ENCODE measurements around the gene UTRN. TPM values are rescaled to one million over a fixed set of nuclear protein-coding genes. Genes with fewer than 3 reads are reported as not detected.

Gene UTRN
- 16.1 and 17.5 TPM in 2 replicates for total RNA-seq (2014; rRNA removed; shearing (Covaris generic))
- 18.1 and 24.8 TPM in 2 replicates for total RNA-seq (2022)
- percentile 50 among the genes with signal in this experiment for Bru-seq, nascent RNA
- percentile 47 among the genes with signal in this experiment for BruChase-seq, experiment 1, labeled RNA remaining after a 6-hour chase
- BruChase-seq, experiment 2, labeled RNA remaining after a 2-hour chase, result percentile 45 among the genes with signal in this experiment
- long read RNA-seq, partial matches to known transcripts, result 2 of 2 reads
- long read RNA-seq, other reads (novel, unspliced or antisense), result 0 of 2 reads

GRCh38 chr6:144284783-144285547 is at the start of gene UTRN:
UTRN (plus strand) TSS chr6:144285335; CDS start chr6:144291829, 6,494 bp downstream.
- H3K79me2 ChIP-seq (ENCODE audit: insufficient read depth, low read depth, low read length), result no peaks in the 10 kb centered on the region
- H3K27ac ChIP-seq (ENCODE audit: low read depth, low read length, poor library complexity, severe bottlenecking), result no peak within 1 kb of the TSS
- intact Hi-C loops (cut with micrococcal nuclease; ENCODE audit: unreplicated experiment), result no loop called here
- H3K9me3 ChIP-seq (ENCODE audit: low read length), result no peaks in the 10 kb centered on the region
- no peaks in the 10 kb centered on the region for H4K20me1 ChIP-seq (ENCODE audit: insufficient read depth, low read length)
- no peak within 1 kb of the TSS for H3K4me2 ChIP-seq (ENCODE audit: low read length)
- TF ChIP-seq EZH2phosphoT487 (IDR thresholded peaks at IDR 0.05; ENCODE audit: borderline replicate concordance, low read depth, low read length), result no peak
- TF ChIP-seq CTCF (conservative IDR thresholded peaks at IDR 0.05; ENCODE audit: low read length), result no peak
- H3K4me3 ChIP-seq (ENCODE audit: low read depth, low read length, poor library complexity, severe bottlenecking), result no peak within 1 kb of the TSS
- no peak for DNase-seq (ENCODE audit: low spot score)
- no peaks in the 10 kb centered on the region for H3K36me3 ChIP-seq (ENCODE audit: insufficient read depth, low read length)
- no peaks in the 10 kb centered on the region for H3K9me2 ChIP-seq (ENCODE audit: insufficient read depth, low read length)
- no peak within 1 kb of the TSS for H2AFZ ChIP-seq (ENCODE audit: low read length)
- BruUV-seq (replicated peaks), result no TSS peak
- ChIA-PET CTCF (ENCODE audit: unreplicated experiment) (no interaction called here), POLR2A (no interaction called here)
- H3K4me1 ChIP-seq (ENCODE audit: insufficient read depth, low read length, poor library complexity, severe bottlenecking), result no peaks in the 10 kb centered on the region

GRCh38 chr6:144244688-144245087 is 40.4 kb upstream of the UTRN start:
- DNase-seq (ENCODE audit: low spot score), result peak; percentile 11
- Histone ChIP-seq H3K9me2 (ENCODE audit: insufficient read depth, low read length) (no peaks in the 10 kb centered on the region), H3K9me3 (ENCODE audit: low read length) (no peaks in the 10 kb centered on the region), H3K27ac (ENCODE audit: low read depth, low read length, poor library complexity, severe bottlenecking) (no peak overlapping the region), H3K36me3 (ENCODE audit: insufficient read depth, low read length) (no peaks in the 10 kb centered on the region), H3K4me2 (ENCODE audit: low read length) (no peak overlapping the region), H3K79me2 (ENCODE audit: insufficient read depth, low read depth, low read length) (no peaks in the 10 kb centered on the region), H3K4me3 (ENCODE audit: low read depth, low read length, poor library complexity, severe bottlenecking) (no peak overlapping the region), H4K20me1 (ENCODE audit: insufficient read depth, low read length) (no peaks in the 10 kb centered on the region), H2AFZ (ENCODE audit: low read length) (no peak overlapping the region), H3K4me1 (ENCODE audit: insufficient read depth, low read length, poor library complexity, severe bottlenecking) (no peaks in the 10 kb centered on the region)
- ChIA-PET POLR2A (no interaction called here), CTCF (ENCODE audit: unreplicated experiment) (interaction anchor here (0.8 kb wide), 1 partner anchor 12 kb away, joined by 3 read pairs; no protein-coding TSS in a partner anchor)
- intact Hi-C loops (cut with micrococcal nuclease; ENCODE audit: unreplicated experiment), result no loop called here
- BruUV-seq (replicated peaks), result no TSS peak
- TF ChIP-seq CTCF (conservative IDR thresholded peaks at IDR 0.05; ENCODE audit: low read length) (0 out of 2 replicates have a peak, but pooled peaks have one; percentile 14), EZH2phosphoT487 (IDR thresholded peaks at IDR 0.05; ENCODE audit: borderline replicate concordance, low read depth, low read length) (no peak)

GRCh38 chr6:144246988-144247387 is 38.1 kb upstream of the UTRN start:
- CTCF ChIA-PET (ENCODE audit: unreplicated experiment), result no interaction called here
- no TSS peak for BruUV-seq (replicated peaks)

More at GRCh38 chr6:144246988-144247387, 38.1 kb upstream of the UTRN start:
- no peak for TF ChIP-seq EZH2phosphoT487 (IDR thresholded peaks at IDR 0.05; ENCODE audit: borderline replicate concordance, low read depth, low read length)
- TF ChIP-seq CTCF (conservative IDR thresholded peaks at IDR 0.05; ENCODE audit: low read length), result no peak
- DNase-seq (ENCODE audit: low spot score), result no peak
- Histone ChIP-seq H3K9me2 (ENCODE audit: insufficient read depth, low read length) (no peaks in the 10 kb centered on the region), H3K4me2 (ENCODE audit: low read length) (no peak overlapping the region), H3K4me3 (ENCODE audit: low read depth, low read length, poor library complexity, severe bottlenecking) (no peak overlapping the region), H3K27ac (ENCODE audit: low read depth, low read length, poor library complexity, severe bottlenecking) (no peak overlapping the region), H4K20me1 (ENCODE audit: insufficient read depth, low read length) (no peaks in the 10 kb centered on the region), H2AFZ (ENCODE audit: low read length) (no peak overlapping the region), H3K4me1 (ENCODE audit: insufficient read depth, low read length, poor library complexity, severe bottlenecking) (no peaks in the 10 kb centered on the region), H3K79me2 (ENCODE audit: insufficient read depth, low read depth, low read length) (no peaks in the 10 kb centered on the region), H3K36me3 (ENCODE audit: insufficient read depth, low read length) (no peaks in the 10 kb centered on the region), H3K9me3 (ENCODE audit: low read length) (no peaks in the 10 kb centered on the region)
- intact Hi-C loops (cut with micrococcal nuclease; ENCODE audit: unreplicated experiment), result no loop called here
- POLR2A ChIA-PET, result no interaction called here

Data from OCI-LY7 (cell line).